HepG2 (cell line): ENCODE data around the gene UBE2O. TPM values are rescaled to one million over a fixed set of nuclear protein-coding genes. Genes with fewer than 3 reads are reported as not detected.

Source experiments
- CENPBD1 ChIP-seq: sonication (generic); formaldehyde crosslinking; IDR thresholded peaks from 2 replicates; pipeline ENCODE4 v1.8.0; 2022; ENCODE audit warnings: missing genetic modification reagents, low read depth, mild to moderate bottlenecking, borderline replicate concordance
- CHCHD3 ChIP-seq: sonication (generic); formaldehyde crosslinking; IDR thresholded peaks from 2 replicates; pipeline ENCODE4 v1.8.0; 2022; ENCODE audit warnings: mild to moderate bottlenecking, missing genetic modification reagents, moderate library complexity
- CSRNP2 ChIP-seq: sonication (generic); formaldehyde crosslinking; conservative IDR thresholded peaks from 2 replicates; pipeline ENCODE4 v1.8.0; 2022; ENCODE audit warnings: low read depth, missing genetic modification reagents
- EEA1 ChIP-seq: sonication (generic); formaldehyde crosslinking; IDR thresholded peaks from 2 replicates; pipeline ENCODE4 v1.5.1; 2020; ENCODE audit warnings: mild to moderate bottlenecking, missing genetic modification reagents, borderline replicate concordance
- HBP1 ChIP-seq: IDR thresholded peaks from 2 replicates; pipeline ENCODE4 v1.6.1; 2016; ENCODE audit warnings: low read depth, control low read depth
- PATZ1 ChIP-seq: sonication (generic); formaldehyde crosslinking; IDR thresholded peaks from 2 replicates; pipeline ENCODE4 v1.4.0; 2020; ENCODE audit warnings: missing genetic modification reagents
- RAD21 ChIP-seq: fragments of 450-650 bp; formaldehyde crosslinking; IDR thresholded peaks from 2 replicates; pipeline ENCODE4 v1.5.0; 2020; ENCODE audit warnings: mild to moderate bottlenecking
- SCMH1 ChIP-seq: sonication (generic); formaldehyde crosslinking; IDR thresholded peaks from 2 replicates; pipeline ENCODE4 v1.9.0; 2021; ENCODE audit warnings: missing genetic modification reagents, mild to moderate bottlenecking, borderline replicate concordance
- SIN3A ChIP-seq: IDR thresholded peaks from 2 replicates; pipeline ENCODE4 v1.6.1; 2011; ENCODE audit warnings: low read depth, mild to moderate bottlenecking, control low read depth, low read length, borderline replicate concordance
- SMYD3 ChIP-seq: sonication (generic); formaldehyde crosslinking; IDR thresholded peaks from 2 replicates; pipeline ENCODE4 v1.8.1; 2023; ENCODE audit warnings: mild to moderate bottlenecking, missing genetic modification reagents
- SP140L ChIP-seq: sonication (generic); formaldehyde crosslinking; IDR thresholded peaks from 2 replicates; pipeline ENCODE4 v1.4.0; 2020; ENCODE audit warnings: missing genetic modification reagents, borderline replicate concordance
- THAP11 ChIP-seq: IDR thresholded peaks from 2 replicates; pipeline ENCODE4 v1.6.1; 2016; ENCODE audit warnings: missing biosample characterization, missing genetic modification reagents
- TIGD3 ChIP-seq: sonication (generic); formaldehyde crosslinking; IDR thresholded peaks from 2 replicates; pipeline ENCODE4 v1.5.1; 2020; ENCODE audit warnings: mild to moderate bottlenecking, missing genetic modification reagents, borderline replicate concordance
- ZNF234 ChIP-seq: sonication (generic); formaldehyde crosslinking; conservative IDR thresholded peaks from 2 replicates; pipeline ENCODE4 v1.5.1; 2020; ENCODE audit warnings: mild to moderate bottlenecking, missing genetic modification reagents
- ZNF260 ChIP-seq: sonication (generic); formaldehyde crosslinking; IDR thresholded peaks from 2 replicates; pipeline ENCODE4 v1.4.0; 2020; ENCODE audit warnings: missing genetic modification reagents, low read depth, mild to moderate bottlenecking, borderline replicate concordance
- ZUFSP ChIP-seq: sonication (generic); formaldehyde crosslinking; IDR thresholded peaks from 2 replicates; pipeline ENCODE4 v1.9.0; 2021; ENCODE audit warnings: missing genetic modification reagents, mild to moderate bottlenecking, borderline replicate concordance
- polyA plus RNA-seq, 8 experiments: library from polyadenylated mRNA; depleted of rRNA in 3 of 8; stranded (reverse) in 7 of 8; unstranded in 1 of 8; fragments of >200 nt; fragmentation: Illumina TruSeq in 4 of 8; extraction: Trizol in 4 of 8; gene quantifications; 2 replicates each; pipeline versions ENCODE4 v1.2.1 to v1.2.3, GENCODE V29; 2011 to 2016; ENCODE audit warnings: low read depth in 4 of 8, missing spikeins in 1 of 8, mixed read lengths in 1 of 8; ENCODE audit not compliant: insufficient read depth in 1 of 8
- total RNA-seq, 5 experiments: library from RNA; depleted of rRNA; stranded (reverse); fragments of >200 nt; fragmentation: Illumina TruSeq; extraction: Trizol; gene quantifications; 2 replicates each; pipeline ENCODE4 v1.2.3, GENCODE V29; 2016; ENCODE audit warnings: low read depth in 1 of 5

UBE2O gene
- total and polyA plus RNA-seq, 2 of the 13 experiments (the other 11 are each of a cell fraction or from before 2014, with no cell fraction given), result 21.5 to 23.5 TPM

- TF ChIP-seq CSRNP2 (CRISPR knock-in tag) (peak; percentile 88; the same call in 1 of the 2 replicates), TIGD3 (peak; percentile 98), SIN3A (peak; percentile 68; the same call in 1 of the 2 replicates), CHCHD3 (CRISPR knock-in tag) (peak; percentile 80), SP140L (CRISPR knock-in tag) (peak; percentile 97; the same call in 1 of the 2 replicates), SCMH1 (CRISPR knock-in tag) (no peak), CENPBD1 (CRISPR knock-in tag) (no peak; the same call in 1 of the 2 replicates), ZNF234 (peak; percentile 99), THAP11 (CRISPR knock-in tag) (peak; percentile 76), EEA1 (peak; percentile 91), RAD21 (peak; percentile 95), HBP1 (CRISPR knock-in tag) (peak; percentile 84), PATZ1 (peak; percentile 96), SMYD3 (peak; percentile 97), ZUFSP (CRISPR knock-in tag) (no peak), ZNF260 (CRISPR knock-in tag) (no peak; the same call in 1 of the 2 replicates)
Observed at GRCh38 chr17:76385892-76386786, 66.8 kb downstream of the UBE2O start (continued).
